Activated CD8-positive, alpha-beta T cell treated with anti-CD3 and anti-CD28 coated beads for 36 hours (primary cell): ENCODE data around the gene KLC3. TPM values are rescaled to one million over a fixed set of nuclear protein-coding genes. Genes with fewer than 3 reads are reported as not detected.

Experiments
- ATAC-seq: fragments of 200-7000 bp; cut with Tn5 transposase; one replicate; pipeline ENCODE4 v1.10.0; 2021; ENCODE audit warnings: mild to moderate bottlenecking, moderate library complexity
- CTCF ChIA-PET: fragments of 350-600 bp; sonication (Branson Sonifier 250); formaldehyde crosslinking; loops from one replicate; lab custom pipeline; 2021; ENCODE audit warnings: antibody characterized with exemption; lab: Charles Lee
- POLR2A ChIA-PET: fragments of 350-600 bp; sonication (Branson Sonifier 250); formaldehyde crosslinking; loops from one replicate; lab custom pipeline; 2021; ENCODE audit warnings: antibody characterized with exemption; lab: Charles Lee
- DNase-seq: peaks from one replicate; pipeline ENCODE4 v3.0.0-alpha.2; 2020
- H3K27ac Mint-ChIP-seq: one replicate; pipeline ENCODE4 v1.8.0; 2021; ENCODE audit warnings: mild to moderate bottlenecking, mixed read lengths
- H3K27me3 Mint-ChIP-seq: one replicate; pipeline ENCODE4 v1.8.0; 2021; ENCODE audit warnings: mixed read lengths
- H3K36me3 Mint-ChIP-seq: one replicate; pipeline ENCODE4 v1.8.0; 2021; ENCODE audit warnings: low read depth, mixed read lengths
- H3K4me1 Mint-ChIP-seq: one replicate; pipeline ENCODE4 v1.8.0; 2021; ENCODE audit warnings: low read depth, mixed read lengths
- H3K4me3 Mint-ChIP-seq: one replicate; pipeline ENCODE4 v1.8.0; 2021; ENCODE audit warnings: mild to moderate bottlenecking, moderate library complexity, mixed read lengths
- H3K9me3 Mint-ChIP-seq: one replicate; pipeline ENCODE4 v1.8.0; 2021; ENCODE audit warnings: mixed read lengths
- intact Hi-C: fragments of 100-400 bp; cut with micrococcal nuclease; formaldehyde crosslinking; loops from one replicate; pipeline ENCODE4 v1.10.0; 2022
- total RNA-seq, 2 experiments: library from RNA; stranded (reverse); gene quantifications; one replicate each; pipeline ENCODE4 v1.2.3, GENCODE V29; 2021
- TF ChIP-seq, protein P1 (sequence below): fragments of 200-600 bp; IDR thresholded peaks from one replicate; pipeline ENCODE4 v1.8.0; 2022; ENCODE audit warnings: antibody characterized with exemption, mild to moderate bottlenecking

Gene KLC3
- total RNA-seq, 2 experiments from 2014 or later = not detected

DNA sequence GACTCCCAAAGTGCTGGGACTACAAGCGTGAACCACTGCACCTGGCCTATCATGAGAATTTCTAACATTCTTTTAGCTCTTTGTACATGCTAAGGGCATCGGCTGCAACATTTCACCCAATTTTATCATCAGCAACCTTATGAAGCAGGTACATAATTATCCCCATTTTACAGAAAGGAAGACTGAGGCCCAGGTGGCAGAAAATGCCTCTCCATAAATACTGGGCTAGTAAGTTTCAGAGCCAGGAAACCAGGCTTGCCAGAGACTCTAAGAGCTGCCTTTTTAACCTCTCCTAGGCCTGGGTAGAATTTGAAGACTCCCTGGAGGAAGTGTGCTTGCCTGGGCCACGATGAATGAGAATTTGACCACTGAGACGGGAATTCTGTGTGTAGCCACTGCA, 27.6 kb downstream of the KLC3 start:
- CTCF ChIA-PET = interaction anchor here (1.3 kb wide), 1 partner anchor 29 kb away, joined by 5 read pairs; no protein-coding TSS in a partner anchor
- Mint-ChIP-seq H3K27me3 (no peaks in the 10 kb centered on the region), H3K4me1 (peaks cover 14% of the 10 kb centered on the region), H3K27ac (no peak overlapping the region), H3K36me3 (peaks cover 1% of the 10 kb centered on the region), H3K4me3 (no peak overlapping the region), H3K9me3 (no peaks in the 10 kb centered on the region)
- DNase-seq (no peak), ATAC-seq (no peak)
- POLR2A ChIA-PET = interaction anchor here (0.7 kb wide), 1 partner anchor 324 kb away, joined by 3 read pairs; no protein-coding TSS in a partner anchor
- TF ChIP-seq, protein P1, sequence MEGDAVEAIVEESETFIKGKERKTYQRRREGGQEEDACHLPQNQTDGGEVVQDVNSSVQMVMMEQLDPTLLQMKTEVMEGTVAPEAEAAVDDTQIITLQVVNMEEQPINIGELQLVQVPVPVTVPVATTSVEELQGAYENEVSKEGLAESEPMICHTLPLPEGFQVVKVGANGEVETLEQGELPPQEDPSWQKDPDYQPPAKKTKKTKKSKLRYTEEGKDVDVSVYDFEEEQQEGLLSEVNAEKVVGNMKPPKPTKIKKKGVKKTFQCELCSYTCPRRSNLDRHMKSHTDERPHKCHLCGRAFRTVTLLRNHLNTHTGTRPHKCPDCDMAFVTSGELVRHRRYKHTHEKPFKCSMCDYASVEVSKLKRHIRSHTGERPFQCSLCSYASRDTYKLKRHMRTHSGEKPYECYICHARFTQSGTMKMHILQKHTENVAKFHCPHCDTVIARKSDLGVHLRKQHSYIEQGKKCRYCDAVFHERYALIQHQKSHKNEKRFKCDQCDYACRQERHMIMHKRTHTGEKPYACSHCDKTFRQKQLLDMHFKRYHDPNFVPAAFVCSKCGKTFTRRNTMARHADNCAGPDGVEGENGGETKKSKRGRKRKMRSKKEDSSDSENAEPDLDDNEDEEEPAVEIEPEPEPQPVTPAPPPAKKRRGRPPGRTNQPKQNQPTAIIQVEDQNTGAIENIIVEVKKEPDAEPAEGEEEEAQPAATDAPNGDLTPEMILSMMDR = no peak
- intact Hi-C loops = no loop called here

DNA sequence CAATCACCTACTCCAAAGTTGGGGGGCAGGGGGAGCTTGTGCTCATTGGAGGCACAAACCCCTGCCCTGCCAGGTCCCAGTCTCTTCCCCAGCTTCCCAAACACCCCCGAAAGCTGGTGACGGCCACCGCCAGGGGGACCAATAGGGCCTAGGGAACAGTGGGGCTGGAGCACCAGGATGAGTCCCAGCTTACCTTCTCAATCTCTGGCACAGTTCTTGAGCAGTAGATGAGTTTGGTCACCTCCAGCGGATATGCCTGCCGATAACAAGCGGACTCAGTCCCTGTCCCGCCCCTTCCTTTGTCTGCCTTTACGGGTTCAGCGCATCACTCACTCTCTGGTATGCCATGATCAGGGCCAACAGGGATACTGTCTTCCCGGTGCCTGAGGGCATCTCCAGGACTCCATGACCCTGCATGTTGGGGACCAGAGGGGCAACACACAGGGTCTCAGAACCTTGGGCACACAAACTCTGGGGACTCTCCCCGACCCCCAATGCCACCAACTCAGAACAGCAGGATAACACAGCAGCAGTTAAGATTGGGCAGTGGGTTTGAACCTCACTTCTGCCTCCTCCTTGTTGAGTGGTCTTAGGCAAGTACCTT, 28.3 kb downstream of the KLC3 start:
- TF ChIP-seq, protein P1 = no peak

DNA sequence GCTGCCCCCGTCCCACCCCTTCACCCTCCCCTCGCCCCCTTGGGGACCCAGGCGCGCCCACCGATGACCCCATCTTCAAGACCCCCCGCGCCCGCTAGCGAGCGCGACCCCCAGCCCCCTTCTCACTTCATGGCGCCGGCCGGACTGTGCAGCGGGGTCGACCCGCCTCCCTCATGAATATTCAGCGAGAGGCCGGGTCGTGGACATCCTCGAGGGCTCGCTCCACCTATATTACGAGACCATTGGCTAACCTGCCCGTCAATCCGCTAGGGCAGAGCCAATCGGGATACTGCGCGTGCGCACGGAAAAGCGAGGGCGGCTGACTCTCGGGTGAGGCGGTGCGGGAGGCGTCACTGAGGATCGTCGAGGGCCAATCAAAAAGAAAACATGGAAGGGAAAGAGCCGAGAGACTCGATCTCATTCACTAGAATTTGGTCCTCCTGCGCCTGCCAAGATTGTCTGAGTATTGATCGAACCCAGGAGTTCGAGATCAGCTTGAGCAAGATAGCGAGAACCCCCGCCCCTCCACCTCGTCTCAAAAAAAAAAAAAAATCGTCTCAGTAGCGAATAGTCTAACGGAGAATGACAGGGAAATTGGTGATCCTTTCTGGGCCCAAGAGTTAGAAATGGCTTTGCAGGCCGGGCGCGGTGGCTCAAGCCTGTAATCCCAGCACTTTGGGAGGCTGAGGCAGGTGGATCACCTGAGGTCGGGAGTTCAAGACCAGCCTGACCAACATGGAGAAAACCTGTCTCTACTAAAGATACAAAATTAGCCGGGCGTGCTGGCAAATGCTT, 30.1 kb downstream of the KLC3 start, which contains the start of gene ERCC2:
ERCC2 (minus strand) TSS at position 164 of the 795 bp plus-strand sequence; CDS start at position 131, 33 bp downstream.
- ChIA-PET POLR2A (interaction anchor here (0.6 to 1.1 kb wide), 2 partner anchors 32 to 51 kb away, joined by 3 to 4 read pairs; no protein-coding TSS in a partner anchor), CTCF (interaction anchor here (1.2 to 1.3 kb wide), 3 partner anchors 32 to 115 kb away, joined by 4 to 6 read pairs (median 4); no protein-coding TSS in a partner anchor)
- no peaks in the 10 kb centered on the region for H3K27me3 Mint-ChIP-seq
- peak within 1 kb of the TSS; percentile 91 for H3K4me3 Mint-ChIP-seq
- ATAC-seq (peak; percentile 100), DNase-seq (peak; percentile 99)
- H3K27ac Mint-ChIP-seq = peak within 1 kb of the TSS; percentile 99
- no peaks in the 10 kb centered on the region for H3K9me3 Mint-ChIP-seq
- intact Hi-C loops = no loop called here
- H3K36me3 Mint-ChIP-seq = peaks cover 1% of the 10 kb centered on the region
- TF ChIP-seq, protein P1 = no peak
- H3K4me1 Mint-ChIP-seq = peaks cover 14% of the 10 kb centered on the region

More for the DNA sequence above, 28.3 kb downstream of the KLC3 start:
- CTCF ChIA-PET = interaction anchor here (1.3 kb wide), 1 partner anchor 30 kb away, joined by 5 read pairs; no protein-coding TSS in a partner anchor
- peak overlapping the region; percentile 44 for H3K4me3 Mint-ChIP-seq
- DNase-seq (no peak), ATAC-seq (no peak)
- no peaks in the 10 kb centered on the region for H3K27me3 Mint-ChIP-seq
- H3K9me3 Mint-ChIP-seq = no peaks in the 10 kb centered on the region
- intact Hi-C loops = no loop called here
- POLR2A ChIA-PET = interaction anchor here (0.7 kb wide), 1 partner anchor 323 kb away, joined by 3 read pairs; no protein-coding TSS in a partner anchor
- H3K4me1 Mint-ChIP-seq = peaks cover 14% of the 10 kb centered on the region
- no peak overlapping the region for H3K27ac Mint-ChIP-seq
- H3K36me3 Mint-ChIP-seq = peaks cover 1% of the 10 kb centered on the region

DNA sequence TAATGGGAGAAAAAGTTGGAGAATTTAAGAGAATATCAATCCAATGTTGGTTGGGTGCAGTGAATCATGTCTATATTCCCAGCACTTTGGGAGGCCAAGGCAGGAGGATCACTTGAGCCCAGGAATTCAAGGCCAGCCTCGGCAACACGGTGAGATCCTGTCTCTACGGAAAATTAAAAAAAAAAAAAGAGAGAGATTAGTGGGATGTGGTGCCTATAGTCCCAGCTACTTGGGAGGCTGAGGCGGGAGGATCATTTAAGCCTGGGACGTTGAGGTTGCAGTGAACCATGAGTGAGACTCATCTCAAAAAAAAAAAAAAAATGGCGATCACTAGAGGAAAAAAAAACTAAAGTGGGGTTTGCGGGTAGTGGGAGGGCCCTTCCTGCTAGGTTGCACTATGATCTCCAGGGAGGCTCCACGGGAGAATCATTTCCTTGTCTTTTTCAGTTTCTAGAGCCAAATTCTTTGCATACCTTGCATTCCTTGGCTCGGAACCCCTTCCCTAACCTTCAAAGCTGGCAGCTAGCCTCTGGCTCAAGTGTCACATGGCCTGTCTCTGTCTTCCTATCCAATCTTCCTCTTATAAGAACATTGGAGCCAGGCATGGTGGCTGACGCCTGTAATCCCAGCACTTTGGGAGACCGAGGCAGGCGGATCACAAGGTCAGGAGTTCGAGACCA, 35.6 kb downstream of the KLC3 start:
- no peak overlapping the region for H3K4me3 Mint-ChIP-seq
- H3K4me1 Mint-ChIP-seq = no peaks in the 10 kb centered on the region
- H3K27me3 Mint-ChIP-seq = no peaks in the 10 kb centered on the region
- no peak for DNase-seq
- ATAC-seq = no peak
- intact Hi-C loops = no loop called here
- TF ChIP-seq, protein P1 = no peak
- H3K27ac Mint-ChIP-seq = no peak overlapping the region
- POLR2A ChIA-PET = interaction anchor here (1.5 kb wide), 1 partner anchor 19 kb away, joined by 3 read pairs; no protein-coding TSS in a partner anchor
- no peaks in the 10 kb centered on the region for H3K9me3 Mint-ChIP-seq
- CTCF ChIA-PET = no interaction called here
- no peaks in the 10 kb centered on the region for H3K36me3 Mint-ChIP-seq
